ENCODE data around the gene VEGFB.

- TF ChIP-seq SIN3A (IDR thresholded peaks at IDR 0.05; ENCODE audit: borderline replicate concordance, insufficient read depth, low read length) (no peak), POLR2AphosphoS5 (IDR thresholded peaks at IDR 0.05; ENCODE audit: low read depth, low read length) (no peak), FOXP2 (optimal IDR thresholded peaks at IDR 0.05; ENCODE audit: borderline replicate concordance, extremely low read depth, extremely low read length, insufficient read depth) (no peak), REST (IDR thresholded peaks at IDR 0.05; ENCODE audit: insufficient read depth in 1 of 2, low read depth in 2 of 2, low read length in 2 of 2) (no peak), TAF1 (IDR thresholded peaks at IDR 0.05; ENCODE audit: borderline replicate concordance, insufficient read depth, low read length) (no peak)
Observed at GRCh38 chr11:64206457-64207255, 27.7 kb upstream of the VEGFB start, which contains the start of gene FERMT3.

All from PFSK-1 (cell line).